Lower lobe of right lung (tissue), 2 donors: ENCODE results near the gene MACROH2A2. TPM values are rescaled to one million over a fixed set of nuclear protein-coding genes. Genes with fewer than 3 reads are reported as not detected.
"Not testable (repeated sequence)": the region's sequence is repeated elsewhere in the genome, so short reads cannot be mapped to it uniquely, and the experiment has no call there.

ENCODE experiments used
- ATAC-seq, 2 donors: fragments of 200-7000 bp; cut with Tn5 transposase; one replicate each; pipeline ENCODE4 v1.9.1; 2020 to 2022; ENCODE audit warnings: mild to moderate bottlenecking in 2 of 2, moderate library complexity in 2 of 2
- DNase-seq: peaks from one replicate; pipeline ENCODE4 v3.0.0-alpha.2; 2020
- H3K27ac ChIP-seq: fragments of 200-600 bp; one replicate; pipeline ENCODE4 v1.8.0; 2022
- H3K27me3 ChIP-seq: fragments of 200-600 bp; one replicate; pipeline ENCODE4 v1.8.0; 2022; ENCODE audit warnings: low read depth
- H3K36me3 ChIP-seq: fragments of 200-600 bp; one replicate; pipeline ENCODE4 v1.8.0; 2022; ENCODE audit warnings: mild to moderate bottlenecking
- H3K4me1 ChIP-seq: fragments of 200-600 bp; one replicate; pipeline ENCODE4 v1.8.0; 2022
- H3K4me3 ChIP-seq: fragments of 200-600 bp; one replicate; pipeline ENCODE4 v1.8.0; 2022; ENCODE audit warnings: mild to moderate bottlenecking
- H3K9me3 ChIP-seq: fragments of 200-600 bp; one replicate; pipeline ENCODE4 v1.8.0; 2022
- CTCF ChIP-seq: fragments of 200-600 bp; IDR thresholded peaks from one replicate; pipeline ENCODE4 v1.8.0; 2022; ENCODE audit warnings: antibody characterized with exemption, mild to moderate bottlenecking
- intact Hi-C: fragments of 100-400 bp; cut with DNase I; formaldehyde crosslinking; loops from one replicate; pipeline ENCODE4 v1.11.0; 2022
- total RNA-seq: library from RNA; stranded (reverse); fragmentation: NEBNext Ultra II Directional; extraction: Animal tissue kit (Norgen Biotek cat#: 25700); gene quantifications from one replicate; pipeline ENCODE4 v1.2.1, GENCODE V29; 2021
- donor health status: DM: no; HTN: yes; CAD: no; lungs with severe emphysema.

The MACROH2A2 gene
- total RNA-seq, 1 donor from 2014 or later, result 6.6 TPM

- H3K27ac ChIP-seq, result no peak overlapping the region
- intact Hi-C loops, result no loop called here
- no peak for DNase-seq
- H3K9me3 ChIP-seq, result no peaks in the 10 kb centered on the region
- H3K4me3 ChIP-seq, result no peak overlapping the region
- H3K36me3 ChIP-seq, result peaks cover 53% of the 10 kb centered on the region
- no peak for ATAC-seq
- H3K4me1 ChIP-seq, result no peaks in the 10 kb centered on the region
- no peaks in the 10 kb centered on the region for H3K27me3 ChIP-seq
- no peak for TF ChIP-seq CTCF
These were observed 67.8 kb downstream of the MACROH2A2 start for GRCh38 chr10:70120417-70120816.

- H3K36me3 ChIP-seq, result peaks cover 51% of the 10 kb centered on the region
- no peaks in the 10 kb centered on the region for H3K9me3 ChIP-seq
- H3K27ac ChIP-seq, result no peak overlapping the region
- ATAC-seq (no peak), DNase-seq (no peak)
- H3K4me3 ChIP-seq, result no peak overlapping the region
- no peaks in the 10 kb centered on the region for H3K27me3 ChIP-seq
- no peak for TF ChIP-seq CTCF
- H3K4me1 ChIP-seq, result no peaks in the 10 kb centered on the region
- intact Hi-C loops, result no loop called here
These were observed 68.8 kb downstream of the MACROH2A2 start for GRCh38 chr10:70121281-70121949.

GRCh38 chr10:70122742-70123141 is 70.1 kb downstream of the MACROH2A2 start:
- H3K4me1 ChIP-seq, result no peaks in the 10 kb centered on the region
- H3K27me3 ChIP-seq, result no peaks in the 10 kb centered on the region
- no peak for DNase-seq
- intact Hi-C loops, result no loop called here
- peaks cover 43% of the 10 kb centered on the region for H3K36me3 ChIP-seq
- no peak overlapping the region for H3K27ac ChIP-seq
- no peak overlapping the region for H3K4me3 ChIP-seq
- TF ChIP-seq CTCF, result no peak
- H3K9me3 ChIP-seq, result no peaks in the 10 kb centered on the region
- ATAC-seq, result no peak

- H3K4me1 ChIP-seq, H3K27me3 ChIP-seq, DNase-seq, ATAC-seq, H3K27ac ChIP-seq, H3K9me3 ChIP-seq, intact Hi-C loops, H3K4me3 ChIP-seq: not testable (repeated sequence)
- H3K36me3 ChIP-seq, result peaks cover 42% of the 10 kb centered on the region
These were observed 70.5 kb downstream of the MACROH2A2 start for GRCh38 chr10:70123166-70123565.

- H3K4me1 ChIP-seq, result no peaks in the 10 kb centered on the region
- no peak for TF ChIP-seq CTCF
- no peaks in the 10 kb centered on the region for H3K9me3 ChIP-seq
- H3K4me3 ChIP-seq, result no peak overlapping the region
- no peak for DNase-seq
- intact Hi-C loops, result no loop called here
- ATAC-seq, result no peak
- no peak overlapping the region for H3K27ac ChIP-seq
- no peaks in the 10 kb centered on the region for H3K27me3 ChIP-seq
- H3K36me3 ChIP-seq, result peaks cover 39% of the 10 kb centered on the region
These were observed 71.2 kb downstream of the MACROH2A2 start for GRCh38 chr10:70123817-70124216.

GRCh38 chr10:70124415-70124814 is 71.8 kb downstream of the MACROH2A2 start:
- no peaks in the 10 kb centered on the region for H3K9me3 ChIP-seq
- H3K27me3 ChIP-seq, result no peaks in the 10 kb centered on the region
- H3K36me3 ChIP-seq, result peaks cover 33% of the 10 kb centered on the region
- TF ChIP-seq CTCF, result no peak
- no peak for DNase-seq
- no peak for ATAC-seq
- H3K27ac ChIP-seq, result no peak overlapping the region
- no peak overlapping the region for H3K4me3 ChIP-seq
- intact Hi-C loops, result no loop called here
- H3K4me1 ChIP-seq, result no peaks in the 10 kb centered on the region
